Panc1 (cell line): ENCODE data around the gene SDK2.

Source experiments
- POLR2AphosphoS5 ChIP-seq: IDR thresholded peaks from 2 replicates; pipeline ENCODE4 v1.6.1; 2012; ENCODE audit warnings: mild to moderate bottlenecking, low read depth, low read length, moderate library complexity
- SIN3A ChIP-seq: IDR thresholded peaks from 2 replicates; pipeline ENCODE4 v1.6.1; 2012; ENCODE audit warnings: low read depth, mild to moderate bottlenecking, low read length, moderate library complexity, borderline replicate concordance; ENCODE audit not compliant: insufficient read depth
- TF ChIP-seq, protein P1 (sequence below): fragments of 450-650 bp; IDR thresholded peaks from 2 replicates; pipeline ENCODE4 v1.5.1; 2017; ENCODE audit warnings: mild to moderate bottlenecking

DNA sequence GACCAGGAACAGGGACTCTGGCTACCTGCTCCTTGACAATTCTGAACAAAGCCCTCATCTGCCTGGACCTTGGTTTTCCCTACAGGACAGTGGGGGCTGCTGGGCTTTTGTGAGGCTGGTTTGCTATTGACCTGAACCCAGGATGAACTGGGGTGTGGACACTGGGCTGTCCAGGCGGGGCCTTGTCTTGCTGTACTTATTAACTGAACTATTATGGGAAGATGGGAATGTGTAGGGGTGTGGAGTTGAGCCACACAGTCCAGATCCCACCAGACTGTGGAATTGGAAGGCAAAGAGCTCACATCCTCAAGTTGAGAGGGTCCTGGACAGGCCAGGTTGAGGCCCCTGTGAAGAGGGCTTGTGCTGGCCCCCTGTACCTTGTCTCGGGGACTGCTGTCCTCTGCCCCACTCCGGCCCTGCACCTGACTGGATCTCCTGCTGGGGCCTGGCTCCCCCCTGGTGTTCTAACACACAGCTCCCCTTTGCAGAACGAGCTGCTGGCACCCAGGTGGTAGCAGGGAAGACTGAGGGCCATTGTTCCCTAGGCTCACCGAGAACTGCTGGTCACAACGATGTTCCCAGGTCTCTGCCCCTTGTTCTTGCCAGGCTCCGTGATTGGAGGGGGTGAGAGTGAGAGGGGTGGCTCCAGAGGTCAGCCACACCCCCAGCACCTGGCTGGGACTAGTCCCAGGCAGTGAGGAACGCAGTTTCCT, 280.6 kb downstream of the SDK2 start:
- TF ChIP-seq, protein P1, sequence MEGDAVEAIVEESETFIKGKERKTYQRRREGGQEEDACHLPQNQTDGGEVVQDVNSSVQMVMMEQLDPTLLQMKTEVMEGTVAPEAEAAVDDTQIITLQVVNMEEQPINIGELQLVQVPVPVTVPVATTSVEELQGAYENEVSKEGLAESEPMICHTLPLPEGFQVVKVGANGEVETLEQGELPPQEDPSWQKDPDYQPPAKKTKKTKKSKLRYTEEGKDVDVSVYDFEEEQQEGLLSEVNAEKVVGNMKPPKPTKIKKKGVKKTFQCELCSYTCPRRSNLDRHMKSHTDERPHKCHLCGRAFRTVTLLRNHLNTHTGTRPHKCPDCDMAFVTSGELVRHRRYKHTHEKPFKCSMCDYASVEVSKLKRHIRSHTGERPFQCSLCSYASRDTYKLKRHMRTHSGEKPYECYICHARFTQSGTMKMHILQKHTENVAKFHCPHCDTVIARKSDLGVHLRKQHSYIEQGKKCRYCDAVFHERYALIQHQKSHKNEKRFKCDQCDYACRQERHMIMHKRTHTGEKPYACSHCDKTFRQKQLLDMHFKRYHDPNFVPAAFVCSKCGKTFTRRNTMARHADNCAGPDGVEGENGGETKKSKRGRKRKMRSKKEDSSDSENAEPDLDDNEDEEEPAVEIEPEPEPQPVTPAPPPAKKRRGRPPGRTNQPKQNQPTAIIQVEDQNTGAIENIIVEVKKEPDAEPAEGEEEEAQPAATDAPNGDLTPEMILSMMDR = no peak
- TF ChIP-seq POLR2AphosphoS5 (no peak), SIN3A (no peak)
